ENCODE results near the gene RRAGB.
"Not testable (repeated sequence)": the region's sequence is repeated elsewhere in the genome, so short reads cannot be mapped to it uniquely, and the experiment has no call there.

Gene RRAGB, protein sequence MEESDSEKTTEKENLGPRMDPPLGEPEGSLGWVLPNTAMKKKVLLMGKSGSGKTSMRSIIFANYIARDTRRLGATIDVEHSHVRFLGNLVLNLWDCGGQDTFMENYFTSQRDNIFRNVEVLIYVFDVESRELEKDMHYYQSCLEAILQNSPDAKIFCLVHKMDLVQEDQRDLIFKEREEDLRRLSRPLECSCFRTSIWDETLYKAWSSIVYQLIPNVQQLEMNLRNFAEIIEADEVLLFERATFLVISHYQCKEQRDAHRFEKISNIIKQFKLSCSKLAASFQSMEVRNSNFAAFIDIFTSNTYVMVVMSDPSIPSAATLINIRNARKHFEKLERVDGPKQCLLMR

GRCh38 chrX:55717521-55718497 lies at the start of gene RRAGB:
Gene RRAGB (plus strand): TSS chrX:55717749. CDS start chrX:55718328, 579 bp downstream.
- DNase-seq, result peak; percentile 88 to 89

DNA sequence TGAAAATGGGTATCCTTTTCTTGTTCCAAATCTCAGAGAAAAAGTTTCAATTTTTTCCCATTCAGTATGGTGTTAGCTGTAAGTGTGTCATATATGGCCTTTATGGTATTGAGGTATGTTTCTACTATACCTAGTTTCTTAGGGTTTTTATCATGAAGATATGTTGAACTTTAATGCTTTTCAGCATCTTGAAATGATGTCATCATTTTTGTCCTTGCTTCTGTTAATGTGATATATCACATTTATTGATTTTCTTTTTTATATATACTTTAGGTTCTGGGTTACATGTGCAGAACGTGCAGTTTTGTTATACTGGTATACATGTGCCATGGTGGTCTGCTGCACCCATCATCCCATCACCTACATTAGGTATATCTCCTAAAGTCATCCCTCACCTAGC lies 49.5 kb upstream of the RRAGB start:
- no peak for DNase-seq

- DNase-seq, result not testable (repeated sequence)
Observed at GRCh38 chrX:55688579-55688978, 29.0 kb upstream of the RRAGB start.

- peak in 1 of 2 experiments; percentile 0 for DNase-seq
Observed at GRCh38 chrX:55695227-55696018, 22.1 kb upstream of the RRAGB start.

DNA sequence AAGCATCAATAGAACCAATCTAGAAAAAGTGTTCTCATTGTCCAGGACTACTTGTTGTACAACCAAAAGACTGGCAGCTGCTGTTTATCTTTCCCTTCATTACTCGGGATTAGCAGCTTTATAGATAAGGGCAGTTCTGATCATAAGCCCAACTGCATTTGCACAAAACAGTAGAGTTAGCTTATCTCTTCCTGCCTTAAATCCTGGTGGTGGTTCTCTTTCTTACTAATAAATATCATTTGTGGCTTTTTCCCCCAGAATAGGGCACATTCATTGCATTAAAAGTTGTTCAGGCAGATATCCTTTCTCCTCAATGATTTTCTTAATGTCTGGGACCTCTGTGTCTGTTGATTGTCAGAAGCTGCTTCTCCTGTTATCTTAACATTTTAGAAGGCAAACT lies 20.2 kb upstream of the RRAGB start:
- no peak for DNase-seq

DNA sequence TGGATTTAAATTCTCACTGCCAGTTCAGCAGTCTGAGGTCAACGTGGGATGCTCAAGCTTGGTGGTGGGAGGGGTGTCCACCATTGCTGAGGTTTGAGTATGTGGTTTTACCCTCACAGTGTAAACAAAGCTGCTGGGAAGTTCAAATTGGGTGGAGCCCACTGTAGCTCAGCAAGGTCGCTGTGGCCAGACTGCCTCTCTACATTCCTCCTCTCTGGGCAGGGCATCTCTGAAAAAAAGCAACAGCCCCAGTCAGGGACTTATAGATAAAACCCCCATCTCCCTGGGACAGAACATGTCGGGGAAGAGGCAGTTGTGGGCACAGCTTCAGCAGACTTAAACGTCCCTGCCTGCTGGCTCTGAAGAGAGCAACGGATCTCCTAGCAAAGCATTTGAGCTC lies 14.9 kb upstream of the RRAGB start:
- no peak for DNase-seq

DNA sequence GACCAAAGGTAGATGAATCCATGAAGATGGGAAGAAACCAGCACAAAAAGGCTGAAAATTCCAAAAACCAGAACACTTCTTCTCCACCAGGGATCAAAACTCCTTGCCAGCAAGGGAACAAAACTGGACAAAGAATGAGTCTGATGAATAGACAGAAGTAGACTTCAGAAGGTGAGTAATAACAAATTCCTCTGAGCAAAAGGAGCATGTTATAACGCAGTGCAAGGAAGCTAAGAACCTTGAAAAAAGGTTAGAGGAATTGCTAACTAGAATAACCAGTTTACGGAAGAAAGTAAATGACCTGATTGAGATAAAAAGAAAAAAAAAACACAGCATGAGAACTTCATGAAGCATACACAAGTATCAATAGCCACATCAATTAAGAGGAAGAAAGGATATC lies 14.1 kb upstream of the RRAGB start:
- DNase-seq, result not testable (repeated sequence)

DNA sequence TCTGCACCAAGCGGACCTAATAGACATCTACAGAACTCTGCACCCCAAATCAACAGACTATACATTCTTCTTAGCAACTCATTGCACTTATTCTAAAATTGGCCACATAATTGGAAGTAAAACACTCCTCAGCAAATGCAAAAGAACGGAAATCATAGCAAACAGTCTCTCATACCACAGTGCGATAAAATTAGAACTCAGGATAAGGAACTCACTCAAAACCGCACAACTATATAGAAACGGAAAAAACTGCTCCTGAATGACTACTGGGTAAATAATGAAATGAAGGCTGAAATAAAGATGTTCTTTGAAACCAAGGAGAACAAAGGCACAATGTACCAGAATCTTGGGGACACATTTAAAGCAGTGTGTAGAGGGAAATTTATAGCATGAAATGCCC lies 12.5 kb upstream of the RRAGB start:
- DNase-seq, result not testable (repeated sequence)

DNA sequence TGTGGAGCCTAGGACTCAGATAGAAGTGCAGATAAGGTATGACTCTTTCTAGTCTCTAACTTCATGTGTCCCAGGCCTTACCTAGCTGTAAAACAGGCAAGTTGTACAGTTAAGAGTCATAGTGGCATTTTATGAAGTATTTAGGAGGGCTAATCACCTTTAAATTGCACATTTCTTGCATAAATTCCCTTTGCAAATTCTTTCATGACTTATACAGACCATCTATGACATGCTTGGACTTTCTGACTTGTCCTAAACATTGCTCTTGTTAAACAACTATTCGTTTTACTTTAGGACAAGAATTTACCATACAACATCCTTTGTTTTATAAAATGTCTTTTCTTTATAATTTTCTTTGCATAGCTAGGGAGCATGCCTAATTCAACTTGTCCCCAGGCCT lies 7.8 kb upstream of the RRAGB start:
- DNase-seq, result no peak

DNA sequence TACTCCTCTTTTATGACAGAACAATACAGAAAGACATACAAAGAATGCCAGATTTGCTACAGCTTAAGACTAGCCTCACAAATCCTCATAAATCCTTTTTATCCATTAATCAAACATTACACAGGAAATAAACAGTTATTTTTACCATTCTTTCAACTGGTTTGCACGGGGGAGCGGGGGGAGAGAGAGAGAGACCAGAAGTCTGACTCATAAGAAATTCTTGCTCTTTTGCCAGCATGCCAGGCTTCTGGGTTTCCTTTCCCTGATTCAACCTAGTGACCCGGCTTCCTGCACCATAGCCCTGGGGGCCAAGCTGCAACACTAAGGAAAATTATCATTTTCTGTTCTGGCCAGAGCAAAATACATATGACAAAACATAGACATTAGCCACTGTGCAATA lies 6.8 kb upstream of the RRAGB start:
- DNase-seq, result no peak

DNA sequence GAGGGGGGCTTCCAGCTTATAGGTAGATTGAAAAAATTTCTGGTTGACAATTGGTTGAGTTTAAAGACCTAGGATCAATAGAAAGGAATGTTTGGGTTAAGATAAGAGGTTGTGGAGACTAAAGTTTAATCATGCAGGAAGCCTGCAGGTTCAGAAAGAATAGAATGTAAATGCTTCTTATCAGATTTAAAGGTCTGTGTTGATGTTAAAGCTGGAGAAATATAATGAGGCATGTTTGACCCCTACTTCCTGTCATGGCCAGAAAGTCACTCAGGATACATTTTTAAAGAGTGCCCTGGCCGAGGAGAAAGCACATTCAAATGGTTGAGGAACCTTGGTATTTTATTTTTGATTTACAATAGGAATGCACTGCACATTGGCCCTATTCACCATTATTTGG lies 3.9 kb upstream of the RRAGB start:
- DNase-seq, result no peak

DNA sequence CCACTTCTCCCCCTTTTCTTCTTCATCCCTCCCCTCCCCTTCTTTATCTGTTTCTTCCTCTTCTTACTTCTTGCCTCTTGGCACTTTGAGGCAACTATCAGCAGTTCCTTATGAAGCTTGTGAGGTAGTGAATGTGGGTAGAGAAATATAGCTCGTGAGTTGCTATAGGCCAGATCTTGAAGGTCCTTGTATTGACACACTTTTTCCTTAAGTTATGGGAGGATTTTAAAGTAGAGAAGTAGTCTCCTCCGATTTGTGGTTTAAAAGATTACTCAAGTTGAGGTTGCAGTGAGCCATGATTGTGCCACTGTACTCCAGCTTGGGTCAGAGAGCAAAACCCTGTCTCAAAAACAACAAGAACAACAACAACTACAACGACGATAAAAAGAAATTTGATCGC lies 3.4 kb upstream of the RRAGB start:
- DNase-seq, result no peak

GRCh38 chrX:55715847-55716246 lies 1.7 kb upstream of the RRAGB start:
- DNase-seq, result no peak

GRCh38 chrX:55716937-55717336 lies 612 bp upstream of the RRAGB start:
- DNase-seq, result no peak

GRCh38 chrX:55731826-55732225 lies 14.3 kb downstream of the RRAGB start:
- no peak for DNase-seq

GRCh38 chrX:55738969-55739368 lies 21.4 kb downstream of the RRAGB start:
- DNase-seq, result no peak

DNA sequence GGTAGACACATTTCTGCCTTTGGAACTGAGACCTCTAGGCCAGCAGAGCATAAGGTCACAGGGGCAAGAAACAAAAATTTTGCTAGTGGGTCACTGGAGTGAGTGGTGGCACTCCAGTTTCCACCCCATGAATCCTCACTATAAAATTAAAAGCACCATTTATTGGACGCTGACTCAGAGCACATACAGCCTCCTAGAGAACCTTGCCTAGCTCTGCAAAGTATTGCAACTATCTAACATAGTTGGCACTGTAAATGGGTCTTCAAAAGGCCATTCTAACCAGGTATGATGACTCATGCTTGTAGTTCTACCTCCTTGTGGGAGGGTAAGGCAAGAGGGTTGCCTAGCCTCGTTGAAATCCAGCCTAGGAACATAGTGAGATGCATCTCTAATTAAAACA lies 25.1 kb downstream of the RRAGB start:
- DNase-seq, result no peak

GRCh38 chrX:55748463-55748862 lies 30.9 kb downstream of the RRAGB start:
- DNase-seq, result not testable (repeated sequence)

- DNase-seq, result no peak
Observed at GRCh38 chrX:55750256-55750655, 32.7 kb downstream of the RRAGB start.

GRCh38 chrX:55754861-55755294 lies 37.3 kb downstream of the RRAGB start:
- DNase-seq, result no peak

GRCh38 chrX:55758033-55758432 lies 40.5 kb downstream of the RRAGB start:
- DNase-seq, result no peak

- no peak for DNase-seq
Observed at GRCh38 chrX:55759478-55759877, 41.9 kb downstream of the RRAGB start.

DNA sequence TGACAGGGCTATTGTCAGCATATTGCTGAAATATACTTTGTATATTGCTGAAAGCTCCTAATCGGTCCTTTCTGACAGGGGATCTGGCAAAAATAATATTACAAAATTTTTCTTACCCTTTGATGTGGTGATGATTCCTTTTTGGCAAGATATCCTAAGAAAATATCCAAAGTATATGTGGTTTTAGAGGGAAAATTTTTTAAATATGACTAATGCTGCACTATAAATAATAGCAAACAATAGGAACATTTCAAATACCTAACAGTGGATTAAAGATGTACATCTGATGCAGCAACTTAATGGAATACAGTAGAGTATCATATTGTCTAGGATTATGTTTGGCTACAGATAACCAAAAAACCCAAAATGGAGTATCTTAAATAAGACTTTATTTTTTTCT lies 49.6 kb downstream of the RRAGB start:
- no peak for DNase-seq
